ENCODE data around the gene TSPAN6.

Gene TSPAN6

DNA sequence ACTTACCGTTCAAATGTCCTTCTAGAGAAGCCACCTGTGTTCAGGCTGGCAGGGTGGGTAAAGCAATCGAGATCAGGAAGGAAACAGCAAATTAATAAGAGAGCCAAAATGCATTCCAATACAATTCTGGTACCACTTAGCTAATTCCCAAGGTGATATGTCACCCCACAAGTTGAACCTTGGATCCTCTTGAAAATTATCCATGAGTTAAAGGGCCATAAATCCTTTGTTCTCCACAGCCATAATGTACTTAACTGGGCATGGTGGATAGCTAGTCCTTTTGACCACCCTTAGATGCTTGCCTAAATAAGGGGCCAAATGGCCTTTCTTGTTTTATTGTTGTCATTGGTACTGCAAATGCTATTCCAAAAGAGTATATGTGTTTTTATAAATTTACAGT lies 49.9 kb downstream of the TSPAN6 start:
- TF ChIP-seq, protein P1, sequence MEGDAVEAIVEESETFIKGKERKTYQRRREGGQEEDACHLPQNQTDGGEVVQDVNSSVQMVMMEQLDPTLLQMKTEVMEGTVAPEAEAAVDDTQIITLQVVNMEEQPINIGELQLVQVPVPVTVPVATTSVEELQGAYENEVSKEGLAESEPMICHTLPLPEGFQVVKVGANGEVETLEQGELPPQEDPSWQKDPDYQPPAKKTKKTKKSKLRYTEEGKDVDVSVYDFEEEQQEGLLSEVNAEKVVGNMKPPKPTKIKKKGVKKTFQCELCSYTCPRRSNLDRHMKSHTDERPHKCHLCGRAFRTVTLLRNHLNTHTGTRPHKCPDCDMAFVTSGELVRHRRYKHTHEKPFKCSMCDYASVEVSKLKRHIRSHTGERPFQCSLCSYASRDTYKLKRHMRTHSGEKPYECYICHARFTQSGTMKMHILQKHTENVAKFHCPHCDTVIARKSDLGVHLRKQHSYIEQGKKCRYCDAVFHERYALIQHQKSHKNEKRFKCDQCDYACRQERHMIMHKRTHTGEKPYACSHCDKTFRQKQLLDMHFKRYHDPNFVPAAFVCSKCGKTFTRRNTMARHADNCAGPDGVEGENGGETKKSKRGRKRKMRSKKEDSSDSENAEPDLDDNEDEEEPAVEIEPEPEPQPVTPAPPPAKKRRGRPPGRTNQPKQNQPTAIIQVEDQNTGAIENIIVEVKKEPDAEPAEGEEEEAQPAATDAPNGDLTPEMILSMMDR (conservative IDR thresholded peaks at IDR 0.05; ENCODE audit: low read depth), result no peak
- DNase-seq (ENCODE audit: low spot score), result no peak
- H3K27ac ChIP-seq, result no peak overlapping the region
- POLR2A ChIA-PET (ENCODE audit: low non-redundant PET), result no interaction called here
- CTCF ChIA-PET, result no interaction called here

DNA sequence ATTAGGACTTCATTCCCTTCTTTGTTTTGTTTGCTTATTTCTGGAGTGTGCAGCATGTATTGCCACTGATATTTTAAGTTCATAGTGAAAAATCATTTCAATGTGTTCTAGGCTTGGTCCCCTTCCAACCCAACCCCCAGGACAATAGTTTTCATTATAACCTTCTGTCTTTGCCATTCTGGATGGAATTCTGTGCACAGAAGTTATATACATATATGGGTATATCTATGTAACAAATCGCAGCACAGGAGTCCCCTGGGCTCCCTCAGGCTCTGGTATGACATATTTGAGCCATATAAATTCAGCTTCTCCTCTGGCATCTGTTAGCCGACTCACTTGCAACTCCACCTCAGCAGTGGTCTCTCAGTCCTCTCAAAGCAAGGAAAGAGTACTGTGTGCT lies 52.0 kb downstream of the TSPAN6 start, which contains the start of gene TNMD:
TSS of gene TNMD (plus strand) at position 326 of the 400 bp plus-strand sequence. CDS start 83 bp downstream, outside the sequence.
- ChIA-PET POLR2A (ENCODE audit: low non-redundant PET) (no interaction called here), CTCF (interaction anchor here (1.1 kb wide), 1 partner anchor 52 kb away, joined by 3 read pairs; the partner anchor contains the start of gene TSPAN6)

More for the DNA sequence above, 52.0 kb downstream of the TSPAN6 start, which contains the start of gene TNMD:
- DNase-seq (ENCODE audit: low spot score), result no peak
- TF ChIP-seq, protein P1 (conservative IDR thresholded peaks at IDR 0.05; ENCODE audit: low read depth), result no peak
- H3K27ac ChIP-seq, result no peak within 1 kb of the TSS

All from RWPE1 (cell line).